MM.1S (cell line): ENCODE measurements around the gene HMG20A.

Experiments
- EZH2phosphoT487 ChIP-seq: fragments of 300-600 bp; sonication (generic); IDR thresholded peaks from 2 replicates; pipeline ENCODE4 v1.6.1; 2018; ENCODE audit warnings: antibody characterized with exemption, low read length
- TF ChIP-seq, protein P1 (sequence below): fragments of 300-600 bp; sonication (generic); IDR thresholded peaks from 2 replicates; pipeline ENCODE4 v1.5.1; 2016; ENCODE audit warnings: antibody characterized with exemption, low read length, mixed read lengths

GRCh38 chr15:77473328-77473727 lies 52.6 kb downstream of the HMG20A start:
- TF ChIP-seq, protein P1, sequence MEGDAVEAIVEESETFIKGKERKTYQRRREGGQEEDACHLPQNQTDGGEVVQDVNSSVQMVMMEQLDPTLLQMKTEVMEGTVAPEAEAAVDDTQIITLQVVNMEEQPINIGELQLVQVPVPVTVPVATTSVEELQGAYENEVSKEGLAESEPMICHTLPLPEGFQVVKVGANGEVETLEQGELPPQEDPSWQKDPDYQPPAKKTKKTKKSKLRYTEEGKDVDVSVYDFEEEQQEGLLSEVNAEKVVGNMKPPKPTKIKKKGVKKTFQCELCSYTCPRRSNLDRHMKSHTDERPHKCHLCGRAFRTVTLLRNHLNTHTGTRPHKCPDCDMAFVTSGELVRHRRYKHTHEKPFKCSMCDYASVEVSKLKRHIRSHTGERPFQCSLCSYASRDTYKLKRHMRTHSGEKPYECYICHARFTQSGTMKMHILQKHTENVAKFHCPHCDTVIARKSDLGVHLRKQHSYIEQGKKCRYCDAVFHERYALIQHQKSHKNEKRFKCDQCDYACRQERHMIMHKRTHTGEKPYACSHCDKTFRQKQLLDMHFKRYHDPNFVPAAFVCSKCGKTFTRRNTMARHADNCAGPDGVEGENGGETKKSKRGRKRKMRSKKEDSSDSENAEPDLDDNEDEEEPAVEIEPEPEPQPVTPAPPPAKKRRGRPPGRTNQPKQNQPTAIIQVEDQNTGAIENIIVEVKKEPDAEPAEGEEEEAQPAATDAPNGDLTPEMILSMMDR, result no peak
- TF ChIP-seq EZH2phosphoT487, result no peak
